Stimulated activated CD8-positive, alpha-beta memory T cell treated with anti-CD3 and anti-CD28 coated beads, Interleukin-7, amount 100 ng/mL, for 4 hours (primary cell): ENCODE data around the gene MUC5B.
"Not testable (repeated sequence)": the region's sequence is repeated elsewhere in the genome, so short reads cannot be mapped to it uniquely, and the experiment has no call there.

Experiments used
- DNase-seq, 2 donors: peaks; one replicate each; pipeline ENCODE4 v3.0.0-alpha.2; 2020; ENCODE audit warnings: low read depth in 2 of 2

Gene MUC5B

GRCh38 chr11:1203505-1204271, 19.2 kb upstream of the MUC5B start:
- no peak for DNase-seq

- DNase-seq: no peak
Observed at GRCh38 chr11:1204381-1205101, 18.3 kb upstream of the MUC5B start.

- DNase-seq: no peak
Observed at GRCh38 chr11:1205121-1205986, 17.5 kb upstream of the MUC5B start.

GRCh38 chr11:1205987-1206331, 16.9 kb upstream of the MUC5B start:
- no peak for DNase-seq

GRCh38 chr11:1206391-1207271, 16.2 kb upstream of the MUC5B start:
- DNase-seq: no peak

GRCh38 chr11:1207401-1208143, 15.3 kb upstream of the MUC5B start:
- no peak for DNase-seq

- no peak for DNase-seq
Observed at GRCh38 chr11:1208144-1208393, 14.8 kb upstream of the MUC5B start.

- DNase-seq: no peak
Observed at GRCh38 chr11:1208394-1209261, 14.2 kb upstream of the MUC5B start.

GRCh38 chr11:1209371-1210057, 13.4 kb upstream of the MUC5B start:
- DNase-seq: no peak

GRCh38 chr11:1211838-1212237, 11.0 kb upstream of the MUC5B start:
- no peak for DNase-seq

- not testable (repeated sequence) for DNase-seq
Observed at GRCh38 chr11:1215826-1216225, 7.0 kb upstream of the MUC5B start.

- no peak for DNase-seq
Observed at GRCh38 chr11:1217151-1217550, 5.7 kb upstream of the MUC5B start.

- no peak for DNase-seq
Observed at GRCh38 chr11:1218256-1218787, 4.5 kb upstream of the MUC5B start.

- DNase-seq: no peak
Observed at GRCh38 chr11:1218788-1219445, 3.9 kb upstream of the MUC5B start.

- no peak for DNase-seq
Observed at GRCh38 chr11:1219446-1219833, 3.4 kb upstream of the MUC5B start.

- no peak for DNase-seq
Observed at GRCh38 chr11:1219834-1220815, 2.7 kb upstream of the MUC5B start.

GRCh38 chr11:1220941-1221721, 1.7 kb upstream of the MUC5B start:
- no peak for DNase-seq
